SK-N-SH treated with all-trans-retinoic acid at 6 μM for 48 hours (cell line): ENCODE results near the gene DDX31.

ENCODE experiments used
- ATAC-seq: fragments of 200-7000 bp; cut with Tn5 transposase; 3 replicates; pipeline ENCODE4 v1.9.1; 2020; ENCODE audit warnings: mild to moderate bottlenecking, moderate library complexity
- ARNTL ChIP-seq: fragments of 450-650 bp; formaldehyde crosslinking; IDR thresholded peaks from 2 replicates; pipeline ENCODE4 v1.5.0; 2020; ENCODE audit warnings: low read depth, mild to moderate bottlenecking, moderate library complexity, borderline replicate concordance
- BACH2 ChIP-seq: fragments of 250-450 bp; sonication (Bioruptor Pico); IDR thresholded peaks from 2 replicates; pipeline ENCODE4 v1.9.0; 2021; ENCODE audit warnings: mild to moderate bottlenecking, borderline replicate concordance
- CSDC2 ChIP-seq: fragments of 250-450 bp; sonication (Bioruptor Pico); IDR thresholded peaks from 2 replicates; pipeline ENCODE4 v1.5.0; 2020; ENCODE audit warnings: mild to moderate bottlenecking, moderate library complexity
- CSRNP3 ChIP-seq: fragments of 250-450 bp; sonication (Bioruptor Pico); IDR thresholded peaks from 2 replicates; pipeline ENCODE4 v1.5.1; 2021; ENCODE audit warnings: mild to moderate bottlenecking, moderate library complexity
- ESRRG ChIP-seq: fragments of 250-450 bp; sonication (Bioruptor Pico); IDR thresholded peaks from 2 replicates; pipeline ENCODE4 v1.6.1; 2021; ENCODE audit warnings: mild to moderate bottlenecking
- GLIS3 ChIP-seq: fragments of 250-450 bp; sonication (Bioruptor Pico); IDR thresholded peaks from 2 replicates; pipeline ENCODE4 v1.5.0; 2020; ENCODE audit warnings: mild to moderate bottlenecking, moderate library complexity
- ISL1 ChIP-seq: fragments of 250-450 bp; sonication (Bioruptor Pico); IDR thresholded peaks from 2 replicates; pipeline ENCODE4 v2.1.2; 2022; ENCODE audit warnings: mild to moderate bottlenecking, moderate library complexity
- OSR1 ChIP-seq: fragments of 250-450 bp; sonication (Bioruptor Pico); IDR thresholded peaks from 2 replicates; pipeline ENCODE4 v1.8.0; 2022; ENCODE audit warnings: moderate library complexity, mild to moderate bottlenecking, inconsistent platforms
- PATZ1 ChIP-seq: fragments of 250-450 bp; sonication (Bioruptor Pico); IDR thresholded peaks from 2 replicates; pipeline ENCODE4 v1.8.0; 2020; ENCODE audit warnings: mild to moderate bottlenecking, moderate library complexity, borderline replicate concordance
- POU6F1 ChIP-seq: fragments of 250-450 bp; sonication (Bioruptor Pico); IDR thresholded peaks from 2 replicates; pipeline ENCODE4 v1.8.0; 2021; ENCODE audit warnings: low read depth, mild to moderate bottlenecking, moderate library complexity, borderline replicate concordance
- PPARA ChIP-seq: fragments of 250-450 bp; sonication (Bioruptor Pico); IDR thresholded peaks from 2 replicates; pipeline ENCODE4 v1.5.0; 2020; ENCODE audit warnings: mild to moderate bottlenecking, borderline replicate concordance
- RARB ChIP-seq: fragments of 250-450 bp; sonication (Bioruptor Pico); IDR thresholded peaks from 2 replicates; pipeline ENCODE4 v1.8.0; 2021; ENCODE audit warnings: mild to moderate bottlenecking, moderate library complexity
- SNAI2 ChIP-seq: fragments of 250-450 bp; sonication (Bioruptor Pico); IDR thresholded peaks from 2 replicates; pipeline ENCODE4 v1.5.0; 2020; ENCODE audit warnings: mild to moderate bottlenecking, moderate library complexity
- TCF4 ChIP-seq: fragments of 250-450 bp; sonication (Bioruptor Pico); IDR thresholded peaks from 2 replicates; pipeline ENCODE4 v1.8.0; 2021; ENCODE audit warnings: mild to moderate bottlenecking, moderate library complexity, borderline replicate concordance
- TOX ChIP-seq: fragments of 250-450 bp; sonication (Bioruptor Pico); IDR thresholded peaks from 2 replicates; pipeline ENCODE4 v1.8.0; 2021; ENCODE audit warnings: mild to moderate bottlenecking, moderate library complexity, borderline replicate concordance
- TSHZ2 ChIP-seq: fragments of 250-450 bp; sonication (Bioruptor Pico); IDR thresholded peaks from 2 replicates; pipeline ENCODE4 v1.5.0; 2020; ENCODE audit warnings: mild to moderate bottlenecking, moderate library complexity
- ZC3H10 ChIP-seq: fragments of 250-450 bp; sonication (Bioruptor Pico); IDR thresholded peaks from 2 replicates; pipeline ENCODE4 v1.5.1; 2021; ENCODE audit warnings: mild to moderate bottlenecking, moderate library complexity
- ZFP3 ChIP-seq: fragments of 250-450 bp; sonication (Bioruptor Pico); IDR thresholded peaks from 2 replicates; pipeline ENCODE4 v1.5.0; 2020; ENCODE audit warnings: mild to moderate bottlenecking, moderate library complexity
- ZFP30 ChIP-seq: fragments of 450-650 bp; formaldehyde crosslinking; IDR thresholded peaks from 2 replicates; pipeline ENCODE4 v1.5.0; 2022; ENCODE audit warnings: mild to moderate bottlenecking, moderate library complexity
- ZNF565 ChIP-seq: fragments of 450-650 bp; formaldehyde crosslinking; conservative IDR thresholded peaks from 2 replicates; pipeline ENCODE4 v1.5.0; 2020; ENCODE audit warnings: low read depth, mild to moderate bottlenecking, moderate library complexity
- ZNF70 ChIP-seq: fragments of 450-650 bp; formaldehyde crosslinking; IDR thresholded peaks from 2 replicates; pipeline ENCODE4 v1.5.0; 2020; ENCODE audit warnings: mild to moderate bottlenecking, moderate library complexity
- ZNF8 ChIP-seq: fragments of 450-650 bp; formaldehyde crosslinking; IDR thresholded peaks from 2 replicates; pipeline ENCODE4 v1.5.0; 2020; ENCODE audit warnings: mild to moderate bottlenecking, moderate library complexity
- TF ChIP-seq, protein P1 (sequence below): fragments of 250-450 bp; sonication (Bioruptor Pico); IDR thresholded peaks from 2 replicates; pipeline ENCODE4 v1.5.1; 2020; ENCODE audit warnings: low read depth, mild to moderate bottlenecking, moderate library complexity

The DDX31 gene

DNA sequence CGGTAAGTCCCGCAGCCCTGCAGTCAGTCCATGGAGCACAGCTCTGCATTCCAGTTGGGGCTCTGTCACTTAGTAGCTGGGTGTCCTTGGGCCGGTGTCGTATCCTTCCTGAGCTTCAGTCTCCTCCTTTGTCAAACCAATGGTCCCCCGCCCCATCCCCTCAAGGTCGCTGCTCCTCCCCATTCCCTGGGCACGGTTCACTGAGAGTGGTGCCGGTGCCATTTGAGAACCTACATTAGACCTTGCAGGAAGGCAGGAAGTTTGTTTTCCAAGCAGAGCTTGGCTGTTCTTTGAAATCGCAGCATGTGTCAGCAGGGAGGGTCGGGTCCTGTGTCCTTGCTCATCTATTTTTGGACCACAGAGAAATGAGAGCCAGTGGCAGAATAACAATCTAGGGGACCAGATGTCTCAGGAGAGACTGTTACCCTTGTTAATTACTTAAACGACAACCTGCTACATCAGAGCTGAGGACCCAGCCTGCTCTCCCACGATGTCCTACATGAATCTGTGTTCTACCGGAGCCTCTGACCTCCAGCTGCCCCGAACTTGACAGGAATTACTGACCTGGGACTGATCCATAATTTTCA, 109.1 kb downstream of the DDX31 start (continued):
- TF ChIP-seq POU6F1 (CRISPR knock-in tag), result no peak
- TF ChIP-seq, all 23 proteins: peak for 0

DNA sequence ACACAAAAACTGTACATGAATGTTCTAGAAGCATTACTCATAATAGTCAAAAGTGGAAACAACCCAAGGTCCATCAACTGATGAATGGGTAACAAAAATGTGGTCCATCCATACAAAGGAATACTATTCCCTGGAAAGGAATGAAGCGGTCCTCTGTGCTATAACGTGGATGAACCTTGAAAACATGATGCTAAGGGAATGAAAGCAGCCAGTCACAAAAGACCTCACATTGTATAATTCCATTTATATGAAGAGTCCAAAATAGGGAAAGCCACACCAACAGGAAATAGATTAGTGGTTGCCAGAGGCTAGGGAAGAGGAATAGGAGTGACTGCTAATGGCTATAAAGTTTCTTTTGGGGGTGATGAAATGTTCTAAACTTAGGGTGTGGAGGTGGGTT, 110.1 kb downstream of the DDX31 start:
- TF ChIP-seq CSRNP3 (CRISPR knock-in tag) (no peak), OSR1 (CRISPR knock-in tag) (no peak), ARNTL (CRISPR knock-in tag) (no peak)
- ATAC-seq, result no peak

- TF ChIP-seq POU6F1 (CRISPR knock-in tag), result no peak
- no peak for TF ChIP-seq ZFP30
- no peak for TF ChIP-seq ARNTL (CRISPR knock-in tag)
- no peak for TF ChIP-seq ISL1 (CRISPR knock-in tag)
- TF ChIP-seq ZNF565 (CRISPR knock-in tag), result no peak
- TF ChIP-seq ZNF70, result no peak
- no peak for TF ChIP-seq ZNF8 (CRISPR knock-in tag)
- no peak for TF ChIP-seq ESRRG
- TF ChIP-seq SNAI2 (CRISPR knock-in tag), result no peak
- TF ChIP-seq TOX, result no peak
- TF ChIP-seq TCF4 (CRISPR knock-in tag), result no peak
- TF ChIP-seq ZC3H10 (CRISPR knock-in tag), result no peak
- no peak for TF ChIP-seq BACH2
- TF ChIP-seq OSR1 (CRISPR knock-in tag), result no peak
- TF ChIP-seq CSDC2 (CRISPR knock-in tag), result no peak
- no peak for TF ChIP-seq TSHZ2 (CRISPR knock-in tag)
- TF ChIP-seq GLIS3 (CRISPR knock-in tag), result no peak
- no peak for TF ChIP-seq ZFP3
- TF ChIP-seq RARB (CRISPR knock-in tag), result no peak
These were observed 112.6 kb downstream of the DDX31 start for GRCh38 chr9:132557159-132557558.

GRCh38 chr9:132556714-132557113, 113.1 kb downstream of the DDX31 start:
- no peak for ATAC-seq
- TF ChIP-seq, protein P1, sequence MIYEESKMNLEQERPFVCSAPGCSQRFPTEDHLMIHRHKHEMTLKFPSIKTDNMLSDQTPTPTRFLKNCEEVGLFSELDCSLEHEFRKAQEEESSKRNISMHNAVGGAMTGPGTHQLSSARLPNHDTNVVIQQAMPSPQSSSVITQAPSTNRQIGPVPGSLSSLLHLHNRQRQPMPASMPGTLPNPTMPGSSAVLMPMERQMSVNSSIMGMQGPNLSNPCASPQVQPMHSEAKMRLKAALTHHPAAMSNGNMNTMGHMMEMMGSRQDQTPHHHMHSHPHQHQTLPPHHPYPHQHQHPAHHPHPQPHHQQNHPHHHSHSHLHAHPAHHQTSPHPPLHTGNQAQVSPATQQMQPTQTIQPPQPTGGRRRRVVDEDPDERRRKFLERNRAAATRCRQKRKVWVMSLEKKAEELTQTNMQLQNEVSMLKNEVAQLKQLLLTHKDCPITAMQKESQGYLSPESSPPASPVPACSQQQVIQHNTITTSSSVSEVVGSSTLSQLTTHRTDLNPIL (CRISPR knock-in tag), result no peak
- TF ChIP-seq BACH2 (no peak), ZFP30 (no peak), ISL1 (CRISPR knock-in tag) (no peak), CSDC2 (CRISPR knock-in tag) (no peak), ZC3H10 (CRISPR knock-in tag) (no peak), TCF4 (CRISPR knock-in tag) (no peak), ARNTL (CRISPR knock-in tag) (no peak), RARB (CRISPR knock-in tag) (no peak), PPARA (CRISPR knock-in tag) (no peak), PATZ1 (CRISPR knock-in tag) (no peak), ZNF565 (CRISPR knock-in tag) (no peak), ZFP3 (no peak)

More at GRCh38 chr9:132557159-132557558, 112.6 kb downstream of the DDX31 start:
- no peak for ATAC-seq
